ENCODE measurements around the gene BAIAP2L1. TPM values are rescaled to one million over a fixed set of nuclear protein-coding genes. Genes with fewer than 3 reads are reported as not detected.
"Not testable (repeated sequence)": the region's sequence is repeated elsewhere in the genome, so short reads cannot be mapped to it uniquely, and the experiment has no call there.

Gene BAIAP2L1, protein sequence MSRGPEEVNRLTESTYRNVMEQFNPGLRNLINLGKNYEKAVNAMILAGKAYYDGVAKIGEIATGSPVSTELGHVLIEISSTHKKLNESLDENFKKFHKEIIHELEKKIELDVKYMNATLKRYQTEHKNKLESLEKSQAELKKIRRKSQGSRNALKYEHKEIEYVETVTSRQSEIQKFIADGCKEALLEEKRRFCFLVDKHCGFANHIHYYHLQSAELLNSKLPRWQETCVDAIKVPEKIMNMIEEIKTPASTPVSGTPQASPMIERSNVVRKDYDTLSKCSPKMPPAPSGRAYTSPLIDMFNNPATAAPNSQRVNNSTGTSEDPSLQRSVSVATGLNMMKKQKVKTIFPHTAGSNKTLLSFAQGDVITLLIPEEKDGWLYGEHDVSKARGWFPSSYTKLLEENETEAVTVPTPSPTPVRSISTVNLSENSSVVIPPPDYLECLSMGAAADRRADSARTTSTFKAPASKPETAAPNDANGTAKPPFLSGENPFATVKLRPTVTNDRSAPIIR
- polyA plus RNA-seq (2013, experiment 1 of 2) = 24.3 TPM
- polyA plus RNA-seq (2013, experiment 2 of 2) = 37.1 TPM

DNA sequence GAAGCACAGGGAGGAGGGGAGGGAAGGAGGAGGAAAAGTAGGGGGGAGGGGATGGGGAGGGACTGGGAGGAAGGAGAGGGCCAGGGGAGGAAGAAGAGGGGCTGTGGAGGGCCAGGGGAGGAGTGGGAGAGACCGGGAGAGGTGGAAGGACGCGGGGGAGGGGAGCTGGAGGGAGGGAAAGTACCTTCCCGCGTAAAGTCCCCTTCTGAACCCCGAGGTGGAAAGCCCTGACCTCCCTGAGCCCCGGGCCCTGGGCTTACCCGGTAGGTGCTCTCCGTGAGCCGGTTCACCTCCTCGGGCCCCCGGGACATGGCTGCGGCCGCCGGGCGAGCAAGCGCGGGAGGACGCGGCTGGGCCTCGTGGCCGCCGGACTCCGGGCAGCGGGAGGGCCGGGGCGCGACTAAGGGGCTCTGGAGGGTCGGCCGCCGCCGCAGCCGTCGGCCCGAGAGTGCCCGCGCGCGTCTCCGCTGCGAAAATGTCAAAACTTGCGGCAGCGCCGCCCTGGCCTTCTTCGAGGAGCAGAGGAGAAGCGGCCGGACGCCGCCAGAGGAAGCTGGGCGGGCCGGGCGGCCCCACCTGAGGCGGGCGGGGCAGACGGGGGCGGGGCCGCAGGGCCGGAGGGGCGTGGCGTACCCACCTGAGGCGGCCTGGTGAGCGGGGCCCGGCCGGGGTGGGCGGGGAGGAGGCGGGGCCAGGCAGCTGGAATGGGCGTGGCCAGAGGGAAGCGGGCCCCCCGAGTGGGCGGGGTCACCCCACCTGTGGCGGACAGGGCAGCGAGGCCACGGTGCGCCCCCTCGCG lies at the start of gene BAIAP2L1:
TSS of gene BAIAP2L1 (minus strand) at position 549 of the 799 bp plus-strand sequence. CDS start at position 311, 238 bp downstream.
- H3K4me3 ChIP-seq (ENCODE audit: extremely low read depth, insufficient read depth, low read length, poor library complexity, severe bottlenecking) = peak within 1 kb of the TSS; percentile 58
- H3K27ac ChIP-seq (ENCODE audit: low read depth, low read length, severe bottlenecking) = peak within 1 kb of the TSS; percentile 16
- WGBS, 2 experiments (ENCODE audit: insufficient coverage in 2 of 2) = 0 to 1% methylated on average over 56 to 70 of the region's 76 CpGs
- no peaks in the 10 kb centered on the region for H3K36me3 ChIP-seq (ENCODE audit: control insufficient read depth, insufficient read depth, low read length)
- no peaks in the 10 kb centered on the region for H3K4me1 ChIP-seq (ENCODE audit: control insufficient read depth, insufficient read depth, low read length, poor library complexity, severe bottlenecking)
- H3K9me3 ChIP-seq (ENCODE audit: control insufficient read depth, low read length) = no peaks in the 10 kb centered on the region

GRCh38 chr7:98448766-98449165 lies 47.9 kb upstream of the BAIAP2L1 start:
- Histone ChIP-seq H3K9me3 (ENCODE audit: control insufficient read depth, low read length) (peaks cover 16% of the 10 kb centered on the region), H3K4me1 (ENCODE audit: control insufficient read depth, insufficient read depth, low read length, poor library complexity, severe bottlenecking) (no peaks in the 10 kb centered on the region), H3K27ac (ENCODE audit: low read depth, low read length, severe bottlenecking) (no peak overlapping the region), H3K4me3 (ENCODE audit: extremely low read depth, insufficient read depth, low read length, poor library complexity, severe bottlenecking) (no peak overlapping the region), H3K36me3 (ENCODE audit: control insufficient read depth, insufficient read depth, low read length) (no peaks in the 10 kb centered on the region)
- 77 to 94% methylated on average over 5 of the region's 7 CpGs for WGBS, 2 experiments (ENCODE audit: insufficient coverage in 2 of 2)

DNA sequence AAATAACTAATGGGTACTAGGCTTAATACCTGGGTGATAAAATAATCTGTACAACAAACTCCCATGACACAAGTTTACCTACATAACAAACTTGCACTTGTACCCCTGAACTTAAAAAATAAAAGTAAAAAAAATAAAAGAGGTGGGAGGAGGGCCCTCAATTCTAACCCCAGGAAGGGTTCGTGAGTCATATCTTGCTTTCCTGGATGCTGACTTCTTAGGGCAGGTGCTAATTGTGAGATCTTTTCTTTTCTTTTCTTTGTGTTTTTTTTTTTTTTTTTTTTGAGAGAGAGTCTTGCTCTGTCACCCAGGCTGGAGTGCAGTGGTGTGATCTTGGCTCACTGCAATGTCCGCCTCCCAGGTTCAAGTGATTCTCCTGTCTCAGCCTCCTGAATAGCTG lies 40.1 kb upstream of the BAIAP2L1 start:
- not testable (repeated sequence) for H3K9me3 ChIP-seq (ENCODE audit: control insufficient read depth, low read length); H3K36me3 ChIP-seq (ENCODE audit: control insufficient read depth, insufficient read depth, low read length); H3K4me3 ChIP-seq (ENCODE audit: extremely low read depth, insufficient read depth, low read length, poor library complexity, severe bottlenecking); H3K27ac ChIP-seq (ENCODE audit: low read depth, low read length, severe bottlenecking); H3K4me1 ChIP-seq (ENCODE audit: control insufficient read depth, insufficient read depth, low read length, poor library complexity, severe bottlenecking)
- 100% methylated on average over 1 of the region's 2 CpGs; no CpG with 5 or more reads in 1 of the 2 experiments for WGBS, 2 experiments (ENCODE audit: insufficient coverage in 2 of 2)

- no peak overlapping the region for H3K27ac ChIP-seq (ENCODE audit: low read depth, low read length, severe bottlenecking)
- no peaks in the 10 kb centered on the region for H3K4me1 ChIP-seq (ENCODE audit: control insufficient read depth, insufficient read depth, low read length, poor library complexity, severe bottlenecking)
- no peak overlapping the region for H3K4me3 ChIP-seq (ENCODE audit: extremely low read depth, insufficient read depth, low read length, poor library complexity, severe bottlenecking)
- no peaks in the 10 kb centered on the region for H3K36me3 ChIP-seq (ENCODE audit: control insufficient read depth, insufficient read depth, low read length)
- 0 to 44% methylated on average over 1 to 2 of the region's 2 CpGs for WGBS, 2 experiments (ENCODE audit: insufficient coverage in 2 of 2)
- peaks cover 7% of the 10 kb centered on the region for H3K9me3 ChIP-seq (ENCODE audit: control insufficient read depth, low read length)
Measured at GRCh38 chr7:98439484-98439883, 38.6 kb upstream of the BAIAP2L1 start.

DNA sequence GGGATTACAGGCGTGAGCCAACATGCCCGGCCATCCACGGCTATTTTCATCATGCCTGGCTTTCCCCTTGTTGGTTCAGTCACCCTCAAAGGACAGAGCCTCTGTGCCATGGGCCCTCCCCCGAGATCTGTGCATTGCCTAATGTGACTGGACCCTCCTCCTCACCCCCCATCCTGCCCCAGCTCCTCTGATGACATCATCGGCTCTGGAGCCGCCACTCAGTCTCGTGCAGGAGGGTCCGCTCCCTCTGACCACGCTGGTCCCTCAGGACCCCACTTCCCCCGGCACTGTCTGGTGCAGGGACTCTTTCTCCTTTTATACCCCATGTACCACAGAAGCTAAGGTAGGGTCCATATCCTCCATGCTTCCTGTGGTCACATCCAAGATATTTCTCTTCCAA lies 33.2 kb upstream of the BAIAP2L1 start:
- no peak overlapping the region for H3K4me3 ChIP-seq (ENCODE audit: extremely low read depth, insufficient read depth, low read length, poor library complexity, severe bottlenecking)
- 83 to 89% methylated on average over 5 to 10 of the region's 10 CpGs for WGBS, 2 experiments (ENCODE audit: insufficient coverage in 2 of 2)
- H3K36me3 ChIP-seq (ENCODE audit: control insufficient read depth, insufficient read depth, low read length) = no peaks in the 10 kb centered on the region
- H3K9me3 ChIP-seq (ENCODE audit: control insufficient read depth, low read length) = no peaks in the 10 kb centered on the region
- no peaks in the 10 kb centered on the region for H3K4me1 ChIP-seq (ENCODE audit: control insufficient read depth, insufficient read depth, low read length, poor library complexity, severe bottlenecking)
- no peak overlapping the region for H3K27ac ChIP-seq (ENCODE audit: low read depth, low read length, severe bottlenecking)

GRCh38 chr7:98429799-98430198 lies 28.9 kb upstream of the BAIAP2L1 start:
- WGBS, 2 experiments (ENCODE audit: insufficient coverage in 2 of 2) = 89 to 94% methylated on average over 5 to 7 of the region's 13 CpGs
- Histone ChIP-seq H3K4me1 (ENCODE audit: control insufficient read depth, insufficient read depth, low read length, poor library complexity, severe bottlenecking) (no peaks in the 10 kb centered on the region), H3K4me3 (ENCODE audit: extremely low read depth, insufficient read depth, low read length, poor library complexity, severe bottlenecking) (no peak overlapping the region), H3K36me3 (ENCODE audit: control insufficient read depth, insufficient read depth, low read length) (no peaks in the 10 kb centered on the region), H3K27ac (ENCODE audit: low read depth, low read length, severe bottlenecking) (no peak overlapping the region), H3K9me3 (ENCODE audit: control insufficient read depth, low read length) (no peaks in the 10 kb centered on the region)

DNA sequence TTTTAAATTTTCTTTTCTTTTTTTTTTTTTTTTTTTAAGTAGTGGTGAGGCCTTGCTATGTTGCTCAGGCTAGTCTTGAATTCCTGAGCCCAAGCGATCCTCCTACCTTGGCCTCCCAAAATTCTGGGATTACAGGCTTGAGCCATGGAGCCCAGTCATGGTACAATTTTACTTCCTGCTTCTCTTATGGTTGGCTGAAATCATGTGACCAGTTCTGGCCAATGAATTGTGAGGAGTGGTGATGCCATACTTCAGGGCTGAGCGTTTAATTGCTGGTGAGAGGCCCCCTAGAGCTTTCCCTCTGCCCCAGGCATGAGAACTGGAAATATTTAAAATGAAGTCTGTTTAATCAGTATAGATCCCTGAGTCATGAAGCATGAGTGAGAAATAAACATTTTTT lies 22.2 kb upstream of the BAIAP2L1 start:
- Histone ChIP-seq H3K9me3 (ENCODE audit: control insufficient read depth, low read length) (no peaks in the 10 kb centered on the region), H3K4me3 (ENCODE audit: extremely low read depth, insufficient read depth, low read length, poor library complexity, severe bottlenecking) (no peak overlapping the region)
- 73 to 100% methylated on average over 1 to 2 of the region's 2 CpGs for WGBS, 2 experiments (ENCODE audit: insufficient coverage in 2 of 2)

DNA sequence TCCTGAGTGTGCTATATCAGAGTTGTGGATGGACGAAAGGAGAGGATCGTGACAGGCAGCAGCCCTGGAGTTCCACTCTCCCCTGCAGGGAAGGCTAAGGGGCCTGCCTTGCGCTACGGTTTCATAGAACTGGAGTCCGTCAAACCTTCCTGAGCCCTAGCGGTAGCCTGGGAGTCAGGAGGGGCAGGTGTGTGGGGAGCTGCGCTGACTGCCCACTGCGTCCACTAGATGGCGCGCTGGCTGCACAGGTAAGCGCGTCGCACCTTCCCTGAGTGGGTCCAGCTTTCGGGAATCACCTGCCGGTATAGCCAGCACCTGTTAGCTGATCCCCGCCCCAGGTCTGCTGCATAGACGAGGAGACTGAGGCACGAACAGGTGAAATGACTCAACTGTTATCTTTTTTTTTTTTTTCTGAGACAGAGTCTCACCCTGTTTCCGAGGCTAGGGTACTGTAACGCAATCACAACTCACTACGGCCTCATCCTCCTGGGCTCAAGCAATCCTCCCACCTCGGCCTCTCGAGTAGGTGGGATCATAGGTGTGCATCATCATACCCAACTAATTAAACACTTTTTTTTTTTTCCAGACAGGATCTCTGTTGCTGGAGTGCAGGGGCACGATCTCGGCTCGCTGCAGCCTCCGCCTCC lies 20.2 kb upstream of the BAIAP2L1 start:
- H3K9me3 ChIP-seq (ENCODE audit: control insufficient read depth, low read length) = no peaks in the 10 kb centered on the region
- WGBS, 2 experiments (ENCODE audit: insufficient coverage in 2 of 2) = 26 to 33% methylated on average over 21 to 27 of the region's 27 CpGs
- H3K4me1 ChIP-seq (ENCODE audit: control insufficient read depth, insufficient read depth, low read length, poor library complexity, severe bottlenecking) = peaks cover 10% of the 10 kb centered on the region
- H3K4me3 ChIP-seq (ENCODE audit: extremely low read depth, insufficient read depth, low read length, poor library complexity, severe bottlenecking) = no peak overlapping the region
- no peaks in the 10 kb centered on the region for H3K36me3 ChIP-seq (ENCODE audit: control insufficient read depth, insufficient read depth, low read length)
- H3K27ac ChIP-seq (ENCODE audit: low read depth, low read length, severe bottlenecking) = no peak overlapping the region

More for the DNA sequence above, 22.2 kb upstream of the BAIAP2L1 start:
- Histone ChIP-seq H3K4me1 (ENCODE audit: control insufficient read depth, insufficient read depth, low read length, poor library complexity, severe bottlenecking) (peaks cover 8% of the 10 kb centered on the region), H3K27ac (ENCODE audit: low read depth, low read length, severe bottlenecking) (no peak overlapping the region), H3K36me3 (ENCODE audit: control insufficient read depth, insufficient read depth, low read length) (no peaks in the 10 kb centered on the region)

DNA sequence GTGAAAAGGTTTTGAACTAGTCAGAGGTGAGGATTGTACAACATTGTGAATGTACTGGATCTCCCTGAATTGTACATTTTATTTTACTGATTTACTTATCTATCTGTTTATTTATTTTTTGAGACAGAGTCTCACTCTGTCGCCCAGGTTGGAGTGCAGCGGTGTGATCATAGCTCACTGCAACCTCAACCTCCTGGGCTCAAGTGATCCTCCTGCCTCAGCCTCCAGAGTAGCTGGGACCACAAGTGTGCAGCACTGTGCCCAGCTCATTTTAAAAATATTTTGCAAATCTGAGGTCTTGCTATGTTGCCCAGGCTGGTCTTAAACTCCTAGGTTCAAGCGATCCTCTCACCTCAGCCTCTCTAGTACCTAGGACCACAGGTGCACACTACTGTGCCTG lies 19.1 kb upstream of the BAIAP2L1 start:
- WGBS, 2 experiments (ENCODE audit: insufficient coverage in 2 of 2) = 94% methylated on average over 2 to 3 of the region's 3 CpGs
- H3K9me3 ChIP-seq (ENCODE audit: control insufficient read depth, low read length); H3K4me3 ChIP-seq (ENCODE audit: extremely low read depth, insufficient read depth, low read length, poor library complexity, severe bottlenecking): not testable (repeated sequence)

DNA sequence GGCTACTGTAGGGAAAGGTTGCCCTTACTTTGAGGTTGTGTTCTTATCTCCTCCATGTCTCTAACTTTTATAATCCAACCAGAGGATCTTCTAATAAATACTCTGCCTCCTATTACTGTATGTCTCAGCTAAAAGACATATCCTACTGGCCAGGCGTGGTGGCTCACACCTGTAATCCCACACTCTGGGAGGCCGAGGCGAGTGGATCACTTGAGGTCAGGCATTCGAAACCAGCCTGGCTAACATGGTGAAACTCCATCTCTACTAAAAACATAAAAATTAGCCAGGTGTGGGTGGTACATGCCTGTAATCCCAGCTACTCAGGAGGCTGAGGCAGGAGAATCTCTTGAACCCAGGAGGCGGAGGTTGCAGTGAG lies 18.4 kb upstream of the BAIAP2L1 start:
- H3K27ac ChIP-seq (ENCODE audit: low read depth, low read length, severe bottlenecking); H3K4me3 ChIP-seq (ENCODE audit: extremely low read depth, insufficient read depth, low read length, poor library complexity, severe bottlenecking); H3K9me3 ChIP-seq (ENCODE audit: control insufficient read depth, low read length); H3K36me3 ChIP-seq (ENCODE audit: control insufficient read depth, insufficient read depth, low read length): not testable (repeated sequence)
- peaks cover 10% of the 10 kb centered on the region for H3K4me1 ChIP-seq (ENCODE audit: control insufficient read depth, insufficient read depth, low read length, poor library complexity, severe bottlenecking)
- WGBS, 2 experiments (ENCODE audit: insufficient coverage in 2 of 2) = 91 to 100% methylated on average over 3 to 4 of the region's 5 CpGs

More for the DNA sequence above, 19.1 kb upstream of the BAIAP2L1 start:
- H3K27ac ChIP-seq (ENCODE audit: low read depth, low read length, severe bottlenecking); H3K36me3 ChIP-seq (ENCODE audit: control insufficient read depth, insufficient read depth, low read length): not testable (repeated sequence)
- H3K4me1 ChIP-seq (ENCODE audit: control insufficient read depth, insufficient read depth, low read length, poor library complexity, severe bottlenecking) = peaks cover 10% of the 10 kb centered on the region

Data from mesodermal cell (in vitro differentiated cells).